GM23248 (cell line): ENCODE results near the gene PODXL2.

Source experiments
- EZH2 ChIP-seq: fragments of 200-600 bp; sonication (generic); IDR thresholded peaks from 2 replicates; pipeline ENCODE4 v1.6.1; 2018; ENCODE audit warnings: antibody characterized with exemption, mild to moderate bottlenecking; ENCODE audit not compliant: insufficient read depth, poor library complexity, severe bottlenecking
- EZH2phosphoT487 ChIP-seq: fragments of 200-600 bp; sonication (generic); IDR thresholded peaks from 2 replicates; pipeline ENCODE4 v1.6.1; 2018; ENCODE audit warnings: antibody characterized with exemption, moderate library complexity, mild to moderate bottlenecking, low read depth; ENCODE audit not compliant: insufficient read depth

DNA sequence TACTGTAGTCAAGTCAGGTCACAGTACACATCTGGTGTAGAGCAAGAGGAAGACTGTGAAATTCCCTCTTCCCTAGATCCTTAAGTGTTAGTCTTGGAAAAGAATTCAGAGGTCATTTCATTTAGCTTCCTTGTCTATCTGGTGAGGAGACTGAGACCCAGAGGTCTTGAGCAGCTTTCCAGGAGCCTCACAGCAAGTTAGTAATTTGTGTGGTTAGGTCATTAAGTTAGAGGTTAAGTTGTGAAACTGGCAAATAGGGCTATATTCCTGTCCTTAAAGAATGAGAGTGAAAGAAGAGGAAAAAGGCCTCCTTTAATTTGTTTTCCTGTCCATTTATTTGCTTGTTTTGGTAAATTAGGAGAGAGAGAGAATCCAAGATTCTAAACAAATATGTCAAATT lies 9.0 kb downstream of the PODXL2 start:
- TF ChIP-seq EZH2 (no peak), EZH2phosphoT487 (no peak)
